Omental fat pad (tissue), 4 donors: Measurements from ENCODE around the gene LHFPL3. TPM values are rescaled to one million over a fixed set of nuclear protein-coding genes. Genes with fewer than 3 reads are reported as not detected.

Experiments used
- ATAC-seq: fragments of 150-250 bp; one replicate; pipeline ENCODE4 v1.9.1; 2016; ENCODE audit warnings: mild to moderate bottlenecking, moderate library complexity; ENCODE audit not compliant: low FRiP score
- DNase-seq: peaks from one replicate; pipeline ENCODE4 v3.0.0-alpha.2; 2019; ENCODE audit warnings: low spot score
- CTCF ChIP-seq, 3 donors: fragments of 450-650 bp; IDR thresholded peaks; one replicate each; pipeline ENCODE4 v1.5.1; 2016 to 2017; ENCODE audit warnings: antibody characterized with exemption in 3 of 3, mild to moderate bottlenecking in 3 of 3, moderate library complexity in 2 of 3
- total RNA-seq, 4 donors: library from RNA; depleted of rRNA; stranded (reverse); fragments of >200 nt; gene quantifications; one replicate each; pipeline ENCODE4 v1.1.0, GENCODE V29; 2016

Gene LHFPL3
- total RNA-seq, 4 donors from 2014 or later: not detected

GRCh38 chr7:104530251-104530650 lies 201.8 kb downstream of the LHFPL3 start:
- ATAC-seq (no peak), DNase-seq (no peak)
- no peak for TF ChIP-seq CTCF (IDR thresholded peaks at IDR 0.05)

- no peak for DNase-seq
- TF ChIP-seq CTCF (IDR thresholded peaks at IDR 0.05): no peak
- no peak for ATAC-seq
Measured at GRCh38 chr7:104534149-104534548, 205.7 kb downstream of the LHFPL3 start.

DNA sequence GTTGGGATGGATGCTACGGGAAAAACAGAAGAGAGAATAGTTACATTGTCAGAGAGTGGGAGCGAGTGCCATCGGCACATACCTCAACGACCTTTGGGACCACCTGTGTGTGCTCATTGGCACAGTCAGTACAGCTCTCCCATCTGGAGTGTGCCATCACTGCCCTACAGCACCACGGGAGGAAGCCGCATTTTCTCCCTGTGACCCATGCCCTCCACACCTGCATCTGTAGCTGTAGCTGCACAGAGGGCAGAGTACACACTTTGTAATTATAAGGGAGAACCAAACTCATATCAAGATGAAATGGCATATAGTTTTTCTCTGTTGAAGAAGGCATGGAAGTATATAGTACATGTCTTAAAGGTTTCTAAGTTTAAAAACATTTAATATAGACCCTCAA lies 207.4 kb downstream of the LHFPL3 start:
- DNase-seq (no peak), ATAC-seq (no peak)
- TF ChIP-seq CTCF (IDR thresholded peaks at IDR 0.05): no peak

GRCh38 chr7:104536956-104537355 lies 208.6 kb downstream of the LHFPL3 start:
- ATAC-seq (no peak), DNase-seq (no peak)
- TF ChIP-seq CTCF (IDR thresholded peaks at IDR 0.05): no peak

DNA sequence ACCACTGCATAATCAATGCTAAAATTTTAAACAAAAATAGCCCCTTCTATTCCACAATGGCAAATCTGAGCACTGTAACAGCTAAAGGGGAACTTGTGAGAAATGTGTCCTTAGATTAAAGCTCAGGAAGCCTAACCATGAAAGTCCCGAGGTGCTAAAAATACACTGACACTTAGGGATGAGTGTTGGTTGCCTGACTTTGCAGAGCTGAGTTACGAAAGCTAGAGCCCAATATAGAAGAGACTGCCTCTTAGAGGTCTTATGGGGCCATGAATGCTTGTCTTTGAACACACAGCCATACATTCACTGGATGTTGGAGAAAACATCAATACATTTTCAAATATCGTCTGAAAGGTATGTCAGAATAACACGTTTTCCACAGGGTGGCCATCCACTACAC lies 209.7 kb downstream of the LHFPL3 start:
- DNase-seq (no peak), ATAC-seq (no peak)
- TF ChIP-seq CTCF (IDR thresholded peaks at IDR 0.05): no peak

- no peak for TF ChIP-seq CTCF (IDR thresholded peaks at IDR 0.05)
- no peak for DNase-seq
Measured at GRCh38 chr7:104541897-104542296, 213.5 kb downstream of the LHFPL3 start.

DNA sequence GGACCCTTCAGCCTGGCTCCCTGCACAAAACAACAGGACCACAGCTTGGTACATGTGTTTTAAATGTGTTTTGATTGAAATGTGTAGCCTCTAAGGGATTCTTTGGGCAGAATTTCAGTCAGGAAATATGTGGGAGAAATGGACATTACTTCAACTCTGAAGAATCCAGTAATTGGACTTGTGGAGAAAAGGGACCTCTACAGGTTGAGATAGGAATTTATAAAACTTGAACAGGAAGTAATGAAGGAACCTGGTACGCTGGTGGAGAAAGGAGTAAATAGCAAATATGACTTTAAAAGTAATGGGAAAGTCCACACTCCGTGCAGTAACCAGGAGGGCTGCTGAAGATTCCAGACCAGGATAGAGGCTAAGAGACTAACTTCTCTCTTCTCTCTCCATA lies 220.5 kb downstream of the LHFPL3 start:
- no peak for TF ChIP-seq CTCF (IDR thresholded peaks at IDR 0.05)
- ATAC-seq (no peak), DNase-seq (no peak)

More at GRCh38 chr7:104541897-104542296, 213.5 kb downstream of the LHFPL3 start:
- no peak for ATAC-seq
